Right lobe of liver (tissue), 4 donors: ENCODE measurements around the gene UBAP1L.

Experiments used
- POLR2A ChIP-seq: fragments of 450-650 bp; IDR thresholded peaks from one replicate; pipeline ENCODE4 v1.6.1; 2017; ENCODE audit warnings: antibody characterized with exemption, mild to moderate bottlenecking
- TF ChIP-seq, protein P1 (sequence below), 4 donors: fragments of 200-600 bp in 3 of 4; fragments of 450-650 bp in 1 of 4; IDR thresholded peaks; one replicate each; pipeline versions ENCODE4 v1.5.1 to v1.8.0; 2016 to 2022; ENCODE audit warnings: antibody characterized with exemption in 4 of 4, mild to moderate bottlenecking in 2 of 4
- donor health status: DM: no; HTN: no; CAD: no.
- donor health status: DM: no; HTN: no; CAD: no.
- donor health status: DM: no; HTN: yes; CAD: no.

GRCh38 chr15:65069779-65070546 lies 45.0 kb downstream of the UBAP1L start:
- TF ChIP-seq, protein P1, sequence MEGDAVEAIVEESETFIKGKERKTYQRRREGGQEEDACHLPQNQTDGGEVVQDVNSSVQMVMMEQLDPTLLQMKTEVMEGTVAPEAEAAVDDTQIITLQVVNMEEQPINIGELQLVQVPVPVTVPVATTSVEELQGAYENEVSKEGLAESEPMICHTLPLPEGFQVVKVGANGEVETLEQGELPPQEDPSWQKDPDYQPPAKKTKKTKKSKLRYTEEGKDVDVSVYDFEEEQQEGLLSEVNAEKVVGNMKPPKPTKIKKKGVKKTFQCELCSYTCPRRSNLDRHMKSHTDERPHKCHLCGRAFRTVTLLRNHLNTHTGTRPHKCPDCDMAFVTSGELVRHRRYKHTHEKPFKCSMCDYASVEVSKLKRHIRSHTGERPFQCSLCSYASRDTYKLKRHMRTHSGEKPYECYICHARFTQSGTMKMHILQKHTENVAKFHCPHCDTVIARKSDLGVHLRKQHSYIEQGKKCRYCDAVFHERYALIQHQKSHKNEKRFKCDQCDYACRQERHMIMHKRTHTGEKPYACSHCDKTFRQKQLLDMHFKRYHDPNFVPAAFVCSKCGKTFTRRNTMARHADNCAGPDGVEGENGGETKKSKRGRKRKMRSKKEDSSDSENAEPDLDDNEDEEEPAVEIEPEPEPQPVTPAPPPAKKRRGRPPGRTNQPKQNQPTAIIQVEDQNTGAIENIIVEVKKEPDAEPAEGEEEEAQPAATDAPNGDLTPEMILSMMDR (IDR thresholded peaks at IDR 0.05), result no peak
- no peak for TF ChIP-seq POLR2A
